Lower leg skin (tissue), 3 donors: Measurements from ENCODE around the gene AMBP.

Experiments
- POLR2A ChIP-seq, 2 donors: fragments of 450-650 bp; IDR thresholded peaks; one replicate each; pipeline ENCODE4 v1.6.1; 2016 to 2017; ENCODE audit warnings: antibody characterized with exemption in 2 of 2, mild to moderate bottlenecking in 1 of 2, moderate library complexity in 1 of 2
- TF ChIP-seq, protein P1 (sequence below), 3 donors: fragments of 450-650 bp; IDR thresholded peaks; one replicate each; pipeline ENCODE4 v1.5.1; 2016; ENCODE audit warnings: antibody characterized with exemption in 3 of 3, mild to moderate bottlenecking in 3 of 3, moderate library complexity in 2 of 3

DNA sequence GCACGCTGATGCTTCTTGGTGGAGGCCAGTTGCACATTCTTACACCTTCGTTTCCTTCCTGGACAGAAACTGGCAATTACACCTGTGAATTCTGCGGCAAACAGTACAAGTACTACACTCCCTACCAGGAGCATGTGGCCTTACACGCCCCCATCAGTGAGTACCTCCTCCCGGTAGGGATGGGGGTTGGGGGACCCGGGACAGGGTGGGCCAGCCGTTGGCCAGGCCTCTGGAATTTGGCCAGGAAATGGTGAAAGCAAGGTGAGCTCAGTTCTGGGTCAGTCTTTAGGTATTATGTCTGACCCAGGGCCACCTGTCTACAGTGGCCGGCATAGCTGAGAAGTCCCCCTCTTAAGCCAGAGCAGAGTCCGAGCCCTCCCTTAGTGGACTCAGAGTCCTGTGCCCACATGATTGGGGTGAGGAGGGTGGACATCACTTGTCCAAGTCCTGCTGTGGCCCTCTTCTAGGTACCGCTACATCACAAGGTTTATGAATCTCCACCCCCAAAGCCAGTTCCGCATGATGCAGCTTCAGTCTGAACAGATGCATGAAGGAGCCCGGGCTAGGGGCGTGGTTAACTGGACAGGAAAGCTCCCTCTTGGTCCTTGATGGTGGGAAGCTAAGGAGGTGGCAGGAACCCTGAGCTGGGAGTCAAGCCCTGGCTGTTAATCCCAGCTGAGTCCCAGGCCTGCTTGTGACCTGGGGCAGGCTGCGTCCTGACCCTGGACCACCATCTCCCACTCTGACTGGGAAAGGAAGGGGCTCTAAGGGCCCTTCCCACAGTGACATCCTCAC, 61.3 kb downstream of the AMBP start:
- TF ChIP-seq, protein P1, sequence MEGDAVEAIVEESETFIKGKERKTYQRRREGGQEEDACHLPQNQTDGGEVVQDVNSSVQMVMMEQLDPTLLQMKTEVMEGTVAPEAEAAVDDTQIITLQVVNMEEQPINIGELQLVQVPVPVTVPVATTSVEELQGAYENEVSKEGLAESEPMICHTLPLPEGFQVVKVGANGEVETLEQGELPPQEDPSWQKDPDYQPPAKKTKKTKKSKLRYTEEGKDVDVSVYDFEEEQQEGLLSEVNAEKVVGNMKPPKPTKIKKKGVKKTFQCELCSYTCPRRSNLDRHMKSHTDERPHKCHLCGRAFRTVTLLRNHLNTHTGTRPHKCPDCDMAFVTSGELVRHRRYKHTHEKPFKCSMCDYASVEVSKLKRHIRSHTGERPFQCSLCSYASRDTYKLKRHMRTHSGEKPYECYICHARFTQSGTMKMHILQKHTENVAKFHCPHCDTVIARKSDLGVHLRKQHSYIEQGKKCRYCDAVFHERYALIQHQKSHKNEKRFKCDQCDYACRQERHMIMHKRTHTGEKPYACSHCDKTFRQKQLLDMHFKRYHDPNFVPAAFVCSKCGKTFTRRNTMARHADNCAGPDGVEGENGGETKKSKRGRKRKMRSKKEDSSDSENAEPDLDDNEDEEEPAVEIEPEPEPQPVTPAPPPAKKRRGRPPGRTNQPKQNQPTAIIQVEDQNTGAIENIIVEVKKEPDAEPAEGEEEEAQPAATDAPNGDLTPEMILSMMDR (IDR thresholded peaks at IDR 0.05) = no peak
- no peak for TF ChIP-seq POLR2A (IDR thresholded peaks at IDR 0.05)
